Measurements from ENCODE around the gene FYN. TPM values are rescaled to one million over a fixed set of nuclear protein-coding genes. Genes with fewer than 3 reads are reported as not detected.
"Not testable (repeated sequence)": the region's sequence is repeated elsewhere in the genome, so short reads cannot be mapped to it uniquely, and the experiment has no call there.

Gene FYN
- total RNA-seq, 2 donors from 2014 or later: 78.9 to 98.7 TPM

DNA sequence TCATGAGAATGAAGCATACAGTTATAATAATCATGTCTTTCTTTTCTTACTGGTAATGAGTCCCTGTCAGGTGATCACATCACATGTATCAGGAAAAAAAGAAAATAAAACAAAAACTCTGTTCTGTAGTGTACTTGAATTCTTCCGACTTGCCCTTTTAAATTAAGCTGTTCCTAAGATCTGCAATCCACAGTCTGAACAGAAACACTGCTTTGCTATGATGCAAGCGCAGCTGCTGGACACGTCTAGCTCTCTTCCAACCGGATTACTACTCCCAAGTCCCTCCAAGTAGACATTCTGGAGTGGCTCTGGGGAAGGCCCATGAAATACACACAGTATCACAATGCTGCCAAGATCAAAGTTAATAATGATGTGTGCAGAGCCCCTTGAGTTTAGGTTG, 83.7 kb downstream of the FYN start:
- peak overlapping the region in 1 of 2 donors; percentile 8 for H3K27ac ChIP-seq
- no peaks in the 10 kb centered on the region for H3K27me3 ChIP-seq
- H3K4me3 ChIP-seq: no peak overlapping the region
- H3K9me3 ChIP-seq: no peaks in the 10 kb centered on the region
- TF ChIP-seq, protein P1, sequence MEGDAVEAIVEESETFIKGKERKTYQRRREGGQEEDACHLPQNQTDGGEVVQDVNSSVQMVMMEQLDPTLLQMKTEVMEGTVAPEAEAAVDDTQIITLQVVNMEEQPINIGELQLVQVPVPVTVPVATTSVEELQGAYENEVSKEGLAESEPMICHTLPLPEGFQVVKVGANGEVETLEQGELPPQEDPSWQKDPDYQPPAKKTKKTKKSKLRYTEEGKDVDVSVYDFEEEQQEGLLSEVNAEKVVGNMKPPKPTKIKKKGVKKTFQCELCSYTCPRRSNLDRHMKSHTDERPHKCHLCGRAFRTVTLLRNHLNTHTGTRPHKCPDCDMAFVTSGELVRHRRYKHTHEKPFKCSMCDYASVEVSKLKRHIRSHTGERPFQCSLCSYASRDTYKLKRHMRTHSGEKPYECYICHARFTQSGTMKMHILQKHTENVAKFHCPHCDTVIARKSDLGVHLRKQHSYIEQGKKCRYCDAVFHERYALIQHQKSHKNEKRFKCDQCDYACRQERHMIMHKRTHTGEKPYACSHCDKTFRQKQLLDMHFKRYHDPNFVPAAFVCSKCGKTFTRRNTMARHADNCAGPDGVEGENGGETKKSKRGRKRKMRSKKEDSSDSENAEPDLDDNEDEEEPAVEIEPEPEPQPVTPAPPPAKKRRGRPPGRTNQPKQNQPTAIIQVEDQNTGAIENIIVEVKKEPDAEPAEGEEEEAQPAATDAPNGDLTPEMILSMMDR (IDR thresholded peaks at IDR 0.05): no peak
- no peaks in the 10 kb centered on the region for H3K36me3 ChIP-seq
- peaks cover 0 to 50% of the 10 kb centered on the region in 2 donors for H3K4me1 ChIP-seq
- DNase-seq (ENCODE audit: low spot score): no peak

DNA sequence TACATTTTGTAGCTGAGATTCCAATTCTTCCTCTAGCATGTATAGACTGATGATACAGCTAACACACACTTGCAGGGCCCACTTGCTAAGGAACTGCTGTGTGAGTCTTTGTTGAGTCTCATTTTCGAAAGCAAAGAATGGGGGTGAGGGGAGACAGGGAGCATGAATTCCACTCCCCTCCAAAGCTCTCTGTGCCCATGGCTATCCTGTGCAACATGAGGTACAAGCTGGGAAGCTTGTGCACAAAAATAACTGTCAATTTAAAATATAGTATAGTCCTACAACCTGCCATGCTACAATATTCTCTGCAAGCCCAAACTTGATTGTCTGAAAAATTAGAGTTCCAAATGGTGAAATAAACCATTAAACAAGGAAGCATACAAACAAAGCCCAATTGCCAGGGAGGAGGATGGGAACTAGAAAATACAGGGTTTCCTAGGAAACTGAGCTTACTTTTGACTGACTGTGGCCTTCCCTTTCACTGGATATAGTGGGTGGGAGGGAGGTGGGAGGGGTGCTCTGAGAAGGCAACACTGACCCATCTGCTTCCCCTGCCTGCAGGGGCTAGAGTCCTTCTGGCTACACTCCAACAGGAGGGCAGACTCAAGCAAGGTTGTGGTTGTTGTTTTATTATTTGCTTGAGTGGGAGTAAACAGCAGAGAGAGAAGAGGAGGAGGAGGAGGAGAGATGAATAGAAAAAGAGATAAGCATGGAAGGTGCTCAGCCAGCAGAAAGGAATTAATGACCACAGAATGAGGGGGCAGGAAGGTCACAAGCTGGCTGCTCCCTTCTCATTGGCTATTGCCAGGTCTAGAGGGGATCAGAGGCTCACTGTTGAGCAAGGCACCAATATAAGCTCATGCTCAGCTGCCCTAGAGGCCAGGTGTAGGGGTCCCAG, 84.6 kb downstream of the FYN start:
- H3K36me3 ChIP-seq: no peaks in the 10 kb centered on the region
- TF ChIP-seq, protein P1 (IDR thresholded peaks at IDR 0.05): no peak
- H3K27ac ChIP-seq: peak overlapping the region in 1 of 2 donors; percentile 8
- no peak overlapping the region for H3K4me3 ChIP-seq
- no peaks in the 10 kb centered on the region for H3K9me3 ChIP-seq
- H3K27me3 ChIP-seq: no peaks in the 10 kb centered on the region
- H3K4me1 ChIP-seq: peaks cover 0 to 50% of the 10 kb centered on the region in 2 donors
- no peak for DNase-seq (ENCODE audit: low spot score)

DNA sequence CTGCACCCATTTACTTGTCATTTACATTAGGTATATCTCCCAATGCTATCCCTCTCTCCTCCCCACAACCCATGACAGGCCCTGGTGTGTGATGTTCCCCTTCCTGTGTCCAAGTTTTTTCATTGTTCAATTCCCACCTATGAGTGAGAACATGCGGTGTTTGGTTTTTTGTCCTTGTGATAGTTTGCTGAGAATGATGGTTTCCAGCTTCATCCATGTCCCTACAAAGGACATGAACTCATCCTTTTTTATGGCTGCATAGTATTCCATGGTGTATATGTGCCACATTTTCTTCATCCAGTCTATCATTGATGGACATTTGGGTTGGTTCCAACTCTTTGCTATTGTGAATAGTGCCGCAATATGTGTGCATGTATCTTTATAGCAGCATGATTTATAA, 87.1 kb downstream of the FYN start:
- peaks cover 0 to 68% of the 10 kb centered on the region in 2 donors for H3K4me1 ChIP-seq
- H3K27ac ChIP-seq: not testable (repeated sequence)

DNA sequence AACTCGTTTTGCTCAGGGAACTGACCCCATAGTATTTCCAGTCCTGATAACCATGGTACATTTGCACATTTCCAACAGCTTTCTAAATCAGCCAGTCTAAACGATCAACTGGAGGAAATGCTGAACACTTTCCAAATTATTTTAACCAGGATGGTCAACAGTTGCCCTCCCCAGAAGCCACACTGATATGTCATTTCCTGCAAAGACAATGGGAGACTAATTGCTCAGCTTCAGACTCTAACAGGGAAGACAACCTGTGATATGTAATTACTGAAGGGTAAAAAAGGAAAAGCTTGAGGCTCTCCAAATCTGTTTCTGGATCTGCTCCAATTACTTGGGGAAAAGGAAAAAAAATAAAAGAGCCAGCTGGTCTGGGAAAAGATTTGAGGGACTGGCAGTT, 88.8 kb downstream of the FYN start:
- Histone ChIP-seq H3K4me1 (peaks cover 0 to 58% of the 10 kb centered on the region in 2 donors), H3K9me3 (no peaks in the 10 kb centered on the region), H3K27ac (peak overlapping the region; percentile 1 to 7)

More for the DNA sequence above, 87.1 kb downstream of the FYN start:
- not testable (repeated sequence) for H3K27me3 ChIP-seq; H3K9me3 ChIP-seq; H3K4me3 ChIP-seq; DNase-seq (ENCODE audit: low spot score); H3K36me3 ChIP-seq

DNA sequence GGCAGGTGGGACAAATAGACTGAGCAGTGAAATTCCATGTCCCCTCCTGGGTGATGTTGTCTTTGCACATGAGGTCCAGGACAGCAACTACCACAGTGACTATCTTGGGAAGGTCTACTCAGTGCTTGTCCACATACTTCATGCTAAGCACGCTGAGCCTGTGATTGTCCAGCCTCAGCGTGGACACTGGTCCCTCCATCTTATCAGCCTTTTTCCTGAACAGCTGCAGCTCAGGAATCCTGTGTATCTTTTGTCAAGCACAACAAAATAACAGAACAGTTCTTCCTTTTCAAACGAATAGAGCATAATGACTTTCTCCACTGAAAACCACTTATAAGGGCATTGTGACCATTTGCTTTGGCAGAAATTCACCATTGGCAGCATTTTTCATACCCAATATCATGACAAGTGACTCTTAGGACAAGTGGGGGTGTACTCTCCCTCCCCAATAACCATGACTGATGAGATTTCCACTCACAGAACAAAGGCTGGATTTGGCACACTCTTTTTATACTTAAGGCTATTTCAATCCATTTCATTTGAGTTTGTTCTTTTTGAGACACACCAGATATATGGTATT, 90.3 kb downstream of the FYN start:
- TF ChIP-seq, protein P1 (IDR thresholded peaks at IDR 0.05): no peak
- Histone ChIP-seq H3K4me3 (no peak overlapping the region), H3K36me3 (no peaks in the 10 kb centered on the region), H3K27me3 (no peaks in the 10 kb centered on the region), H3K4me1 (peaks cover 0 to 52% of the 10 kb centered on the region in 2 donors), H3K9me3 (no peaks in the 10 kb centered on the region), H3K27ac (peak overlapping the region in 1 of 2 donors; percentile 29)
- no peak for DNase-seq (ENCODE audit: low spot score)

More for the DNA sequence above, 88.8 kb downstream of the FYN start:
- Histone ChIP-seq H3K4me3 (no peak overlapping the region), H3K36me3 (no peaks in the 10 kb centered on the region), H3K27me3 (no peaks in the 10 kb centered on the region)
- no peak for DNase-seq (ENCODE audit: low spot score)
- TF ChIP-seq, protein P1 (IDR thresholded peaks at IDR 0.05): no peak

DNA sequence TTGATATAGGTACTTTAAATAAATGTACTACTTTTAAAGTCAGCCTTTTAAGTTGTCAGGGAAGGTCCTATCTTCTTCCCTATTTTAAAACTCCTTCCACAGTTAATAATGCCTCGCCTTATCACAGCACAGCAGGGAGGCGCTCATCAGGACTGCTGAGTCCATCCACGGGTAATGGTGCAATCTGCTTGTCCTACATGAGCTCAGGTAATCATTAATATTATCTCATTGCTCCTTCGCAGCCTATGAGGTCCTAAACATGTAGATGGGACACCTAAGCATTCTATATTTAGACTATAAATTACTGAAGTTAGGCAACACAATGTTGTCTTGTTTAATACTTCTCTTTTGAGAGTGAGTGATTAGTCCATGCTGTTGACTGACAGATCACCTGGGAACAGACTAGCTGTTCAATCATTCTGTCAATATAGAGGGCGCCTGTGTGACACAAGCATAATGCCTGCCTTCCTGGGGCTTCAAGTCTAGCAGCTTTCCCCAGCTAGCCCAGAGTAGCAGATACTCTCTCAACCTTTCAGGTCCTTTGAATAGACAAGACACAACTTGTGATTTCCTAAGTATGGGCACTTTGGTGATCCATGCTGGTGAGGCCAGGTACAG, 91.0 kb downstream of the FYN start:
- TF ChIP-seq, protein P1 (IDR thresholded peaks at IDR 0.05): no peak
- no peaks in the 10 kb centered on the region for H3K9me3 ChIP-seq

More for the DNA sequence above, 91.0 kb downstream of the FYN start:
- peaks cover 0 to 58% of the 10 kb centered on the region in 2 donors for H3K4me1 ChIP-seq
- H3K27me3 ChIP-seq: no peaks in the 10 kb centered on the region
- peak overlapping the region in 1 of 2 donors; percentile 29 for H3K27ac ChIP-seq
- DNase-seq (ENCODE audit: low spot score): no peak
- H3K36me3 ChIP-seq: no peaks in the 10 kb centered on the region
- no peak overlapping the region for H3K4me3 ChIP-seq
